ENCODE data around the gene ADAMTS3. TPM values are rescaled to one million over a fixed set of nuclear protein-coding genes. Genes with fewer than 3 reads are reported as not detected.

The ADAMTS3 gene
- total RNA-seq (2014; rRNA removed; shearing (Covaris generic)) (3.2 and 3.7 TPM in 2 replicates), polyA plus RNA-seq (2016; fragmentation: Nextera tagmentation; extraction: Ambion mirVana) (1.0 and 1.2 TPM in 2 replicates)
- long read RNA-seq = 0 reads

DNA sequence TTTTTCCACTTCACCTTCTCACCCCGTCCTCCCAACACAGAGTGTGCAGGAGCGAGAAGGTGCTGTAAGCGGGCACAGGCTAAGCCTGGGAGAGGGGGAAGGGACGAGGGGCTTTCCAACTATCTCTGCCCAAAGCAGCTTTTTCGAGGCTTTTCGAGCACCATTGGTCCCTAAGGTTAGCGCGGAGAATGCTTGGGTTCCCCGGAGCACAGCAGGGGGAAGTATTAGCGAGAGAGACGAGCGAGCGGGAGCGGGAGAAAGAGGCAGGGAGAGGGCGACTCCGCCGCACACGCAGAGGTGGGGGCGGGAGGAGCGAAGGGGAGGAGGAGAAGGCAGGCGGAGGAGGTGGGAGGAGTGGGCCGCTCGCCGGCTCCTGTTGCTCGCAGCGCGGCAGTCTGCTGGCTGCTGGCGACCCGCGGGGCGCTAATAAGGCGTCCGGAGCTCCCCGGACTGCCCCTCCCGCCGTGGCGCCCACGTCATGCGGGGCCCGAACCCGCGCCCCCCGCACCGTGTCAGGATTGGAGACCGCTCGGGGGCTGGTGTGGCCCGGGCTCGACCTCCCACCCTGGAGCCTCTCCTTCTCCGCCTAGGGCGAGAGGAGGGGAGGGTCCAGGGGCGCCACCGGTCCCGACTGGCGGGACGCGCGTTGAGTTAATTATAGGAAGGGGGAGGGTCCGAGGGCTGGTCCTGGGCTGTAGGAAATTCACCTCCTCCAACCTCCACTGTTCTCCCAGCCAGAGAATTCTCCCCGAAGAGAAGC, at the start of gene ADAMTS3:
Gene ADAMTS3, minus strand, starts transcription at position 263 of the 760 bp plus-strand sequence. CDS start 459 bp downstream, outside the sequence.
- Histone ChIP-seq H3K9me2 (ENCODE audit: insufficient read depth) (no peaks in the 10 kb centered on the region), H3K4me2 (peak within 1 kb of the TSS; percentile 80), H2AFZ (peak within 1 kb of the TSS; percentile 99), H3F3A (replicated peaks; ENCODE audit: low read depth) (0 out of 2 replicates have a peak, but pooled peaks cover 3% of the 10 kb centered on the region), H3K27ac (ENCODE audit: low read depth) (peak within 1 kb of the TSS; percentile 8; the same call in 1 of the 2 replicates), H4K20me1 (replicated peaks; ENCODE audit: insufficient read depth) (no peaks in the 10 kb centered on the region), H3K4me1 (ENCODE audit: insufficient read depth) (peaks cover 20% of the 10 kb centered on the region), H3K4me3 (peak within 1 kb of the TSS; percentile 86), H3K79me2 (replicated peaks; ENCODE audit: insufficient read depth) (no peaks in the 10 kb centered on the region), H3K27me3 (ENCODE audit: insufficient read depth) (no peaks in the 10 kb centered on the region), H3K36me3 (ENCODE audit: insufficient read depth) (no peaks in the 10 kb centered on the region)
- DNase-seq (ENCODE audit: low spot score) (peak; percentile 92), ATAC-seq (peak; percentile 84)
- H3K27me3 Mint-ChIP-seq (ENCODE audit: insufficient read depth, low read depth, poor library complexity) = peaks cover 5% of the 10 kb centered on the region
- peak within 1 kb of the TSS; percentile 85 for H3K4me3 Mint-ChIP-seq
- H3K9me3 Mint-ChIP-seq = no peaks in the 10 kb centered on the region
- TF ChIP-seq STAT1 (IDR thresholded peaks at IDR 0.05; ENCODE audit: unreplicated experiment) (no peak), CREB1 (CRISPR knock-in tag; IDR thresholded peaks at IDR 0.05; ENCODE audit: low read depth) (peak; percentile 56; the same call in 1 of the 2 replicates), POLR2AphosphoS5 (IDR thresholded peaks at IDR 0.05; ENCODE audit: low read depth) (0 out of 2 replicates have a peak, but pooled peaks have one; percentile 19)
- no peaks in the 10 kb centered on the region; the same call in 2 of the 3 replicates for H3K36me3 Mint-ChIP-seq (ENCODE audit: low read depth)
- H3K27ac Mint-ChIP-seq = peak within 1 kb of the TSS; percentile 13; the same call in 1 of the 2 replicates
- peaks cover 29% of the 10 kb centered on the region for H3K4me1 Mint-ChIP-seq

DNA sequence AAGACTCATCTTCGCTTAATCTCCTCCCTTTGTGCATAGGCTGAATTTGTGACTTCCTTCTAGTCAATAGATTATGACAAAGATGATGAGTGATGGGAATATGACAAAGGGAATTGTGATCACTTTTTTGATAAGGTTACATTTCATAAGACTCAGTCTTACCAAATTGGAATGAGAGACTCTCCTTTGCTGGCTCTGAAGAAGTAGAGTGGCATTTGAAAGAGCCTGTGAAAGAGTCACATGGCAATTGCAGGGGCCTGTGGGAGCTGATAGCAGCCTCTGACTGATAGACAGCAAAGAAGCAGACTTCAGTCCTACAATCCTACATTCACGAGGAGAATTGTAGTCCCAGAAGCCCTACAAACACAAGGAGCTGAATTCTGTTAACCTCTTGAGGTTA, 44.9 kb upstream of the ADAMTS3 start:
- Histone ChIP-seq H4K20me1 (replicated peaks; ENCODE audit: insufficient read depth) (no peaks in the 10 kb centered on the region), H3K27me3 (ENCODE audit: insufficient read depth) (no peaks in the 10 kb centered on the region), H3K27ac (ENCODE audit: low read depth) (no peak overlapping the region), H3K4me1 (ENCODE audit: insufficient read depth) (no peaks in the 10 kb centered on the region), H3K36me3 (ENCODE audit: insufficient read depth) (no peaks in the 10 kb centered on the region), H3K9me2 (ENCODE audit: insufficient read depth) (no peaks in the 10 kb centered on the region), H3K4me3 (no peak overlapping the region), H2AFZ (no peak overlapping the region; the same call in 1 of the 2 replicates), H3K4me2 (no peak overlapping the region), H3K79me2 (replicated peaks; ENCODE audit: insufficient read depth) (no peaks in the 10 kb centered on the region), H3F3A (replicated peaks; ENCODE audit: low read depth) (no peaks in the 10 kb centered on the region)
- H3K9me3 Mint-ChIP-seq = peaks cover 4% of the 10 kb centered on the region; the same call in 2 of the 3 replicates
- H3K27me3 Mint-ChIP-seq (ENCODE audit: insufficient read depth, low read depth, poor library complexity) = no peaks in the 10 kb centered on the region
- no peaks in the 10 kb centered on the region for H3K36me3 Mint-ChIP-seq (ENCODE audit: low read depth)
- no peak overlapping the region for H3K27ac Mint-ChIP-seq
- no peak for ATAC-seq
- no peak for DNase-seq (ENCODE audit: low spot score)
- no peak overlapping the region for H3K4me3 Mint-ChIP-seq
- H3K4me1 Mint-ChIP-seq = no peaks in the 10 kb centered on the region
- TF ChIP-seq, protein P1, sequence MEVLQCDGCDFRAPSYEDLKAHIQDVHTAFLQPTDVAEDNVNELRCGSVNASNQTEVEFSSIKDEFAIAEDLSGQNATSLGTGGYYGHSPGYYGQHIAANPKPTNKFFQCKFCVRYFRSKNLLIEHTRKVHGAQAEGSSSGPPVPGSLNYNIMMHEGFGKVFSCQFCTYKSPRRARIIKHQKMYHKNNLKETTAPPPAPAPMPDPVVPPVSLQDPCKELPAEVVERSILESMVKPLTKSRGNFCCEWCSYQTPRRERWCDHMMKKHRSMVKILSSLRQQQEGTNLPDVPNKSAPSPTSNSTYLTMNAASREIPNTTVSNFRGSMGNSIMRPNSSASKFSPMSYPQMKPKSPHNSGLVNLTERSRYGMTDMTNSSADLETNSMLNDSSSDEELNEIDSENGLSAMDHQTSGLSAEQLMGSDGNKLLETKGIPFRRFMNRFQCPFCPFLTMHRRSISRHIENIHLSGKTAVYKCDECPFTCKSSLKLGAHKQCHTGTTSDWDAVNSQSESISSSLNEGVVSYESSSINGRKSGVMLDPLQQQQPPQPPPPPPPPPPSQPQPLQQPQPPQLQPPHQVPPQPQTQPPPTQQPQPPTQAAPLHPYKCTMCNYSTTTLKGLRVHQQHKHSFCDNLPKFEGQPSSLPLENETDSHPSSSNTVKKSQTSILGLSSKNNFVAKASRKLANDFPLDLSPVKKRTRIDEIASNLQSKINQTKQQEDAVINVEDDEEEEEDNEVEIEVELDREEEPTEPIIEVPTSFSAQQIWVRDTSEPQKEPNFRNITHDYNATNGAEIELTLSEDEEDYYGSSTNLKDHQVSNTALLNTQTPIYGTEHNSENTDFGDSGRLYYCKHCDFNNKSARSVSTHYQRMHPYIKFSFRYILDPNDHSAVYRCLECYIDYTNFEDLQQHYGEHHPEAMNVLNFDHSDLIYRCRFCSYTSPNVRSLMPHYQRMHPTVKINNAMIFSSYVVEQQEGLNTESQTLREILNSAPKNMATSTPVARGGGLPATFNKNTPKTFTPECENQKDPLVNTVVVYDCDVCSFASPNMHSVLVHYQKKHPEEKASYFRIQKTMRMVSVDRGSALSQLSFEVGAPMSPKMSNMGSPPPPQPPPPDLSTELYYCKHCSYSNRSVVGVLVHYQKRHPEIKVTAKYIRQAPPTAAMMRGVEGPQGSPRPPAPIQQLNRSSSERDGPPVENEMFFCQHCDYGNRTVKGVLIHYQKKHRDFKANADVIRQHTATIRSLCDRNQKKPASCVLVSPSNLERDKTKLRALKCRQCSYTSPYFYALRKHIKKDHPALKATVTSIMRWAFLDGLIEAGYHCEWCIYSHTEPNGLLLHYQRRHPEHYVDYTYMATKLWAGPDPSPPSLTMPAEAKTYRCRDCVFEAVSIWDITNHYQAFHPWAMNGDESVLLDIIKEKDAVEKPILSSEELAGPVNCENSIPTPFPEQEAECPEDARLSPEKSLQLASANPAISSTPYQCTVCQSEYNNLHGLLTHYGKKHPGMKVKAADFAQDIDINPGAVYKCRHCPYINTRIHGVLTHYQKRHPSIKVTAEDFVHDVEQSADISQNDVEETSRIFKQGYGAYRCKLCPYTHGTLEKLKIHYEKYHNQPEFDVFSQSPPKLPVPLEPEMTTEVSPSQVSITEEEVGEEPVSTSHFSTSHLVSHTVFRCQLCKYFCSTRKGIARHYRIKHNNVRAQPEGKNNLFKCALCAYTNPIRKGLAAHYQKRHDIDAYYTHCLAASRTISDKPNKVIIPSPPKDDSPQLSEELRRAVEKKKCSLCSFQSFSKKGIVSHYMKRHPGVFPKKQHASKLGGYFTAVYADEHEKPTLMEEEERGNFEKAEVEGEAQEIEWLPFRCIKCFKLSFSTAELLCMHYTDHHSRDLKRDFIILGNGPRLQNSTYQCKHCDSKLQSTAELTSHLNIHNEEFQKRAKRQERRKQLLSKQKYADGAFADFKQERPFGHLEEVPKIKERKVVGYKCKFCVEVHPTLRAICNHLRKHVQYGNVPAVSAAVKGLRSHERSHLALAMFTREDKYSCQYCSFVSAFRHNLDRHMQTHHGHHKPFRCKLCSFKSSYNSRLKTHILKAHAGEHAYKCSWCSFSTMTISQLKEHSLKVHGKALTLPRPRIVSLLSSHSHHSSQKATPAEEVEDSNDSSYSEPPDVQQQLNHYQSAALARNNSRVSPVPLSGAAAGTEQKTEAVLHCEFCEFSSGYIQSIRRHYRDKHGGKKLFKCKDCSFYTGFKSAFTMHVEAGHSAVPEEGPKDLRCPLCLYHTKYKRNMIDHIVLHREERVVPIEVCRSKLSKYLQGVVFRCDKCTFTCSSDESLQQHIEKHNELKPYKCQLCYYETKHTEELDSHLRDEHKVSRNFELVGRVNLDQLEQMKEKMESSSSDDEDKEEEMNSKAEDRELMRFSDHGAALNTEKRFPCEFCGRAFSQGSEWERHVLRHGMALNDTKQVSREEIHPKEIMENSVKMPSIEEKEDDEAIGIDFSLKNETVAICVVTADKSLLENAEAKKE (CRISPR knock-in tag; IDR thresholded peaks at IDR 0.05) = no peak
- TF ChIP-seq REST (IDR thresholded peaks at IDR 0.05; ENCODE audit: unreplicated experiment) (no peak), CREB1 (CRISPR knock-in tag; IDR thresholded peaks at IDR 0.05; ENCODE audit: low read depth) (no peak), CTCF (conservative IDR thresholded peaks at IDR 0.05; ENCODE audit: low read depth in 2 of 2) (no peak), NANOG (IDR thresholded peaks at IDR 0.05; ENCODE audit: borderline replicate concordance) (no peak), EZH2phosphoT487 (IDR thresholded peaks at IDR 0.05; ENCODE audit: unreplicated experiment) (no peak)
